Vagina (tissue), 2 donors: ENCODE measurements around the gene JAKMIP3.

Experiments used
- POLR2A ChIP-seq, 2 donors: fragments of 450-650 bp; IDR thresholded peaks; one replicate each; pipeline ENCODE4 v1.6.1; 2017; ENCODE audit warnings: antibody characterized with exemption in 2 of 2, mild to moderate bottlenecking in 2 of 2, moderate library complexity in 2 of 2
- TF ChIP-seq, protein P1 (sequence below), 3 experiments: fragments of 450-650 bp in 2 of 3; fragments of 200-600 bp in 1 of 3; sonication (generic) in 1 of 3; IDR thresholded peaks; one replicate each; pipeline ENCODE4 v1.5.1; 2017 to 2019; ENCODE audit warnings: antibody characterized with exemption in 3 of 3, mild to moderate bottlenecking in 2 of 3, moderate library complexity in 2 of 3

DNA sequence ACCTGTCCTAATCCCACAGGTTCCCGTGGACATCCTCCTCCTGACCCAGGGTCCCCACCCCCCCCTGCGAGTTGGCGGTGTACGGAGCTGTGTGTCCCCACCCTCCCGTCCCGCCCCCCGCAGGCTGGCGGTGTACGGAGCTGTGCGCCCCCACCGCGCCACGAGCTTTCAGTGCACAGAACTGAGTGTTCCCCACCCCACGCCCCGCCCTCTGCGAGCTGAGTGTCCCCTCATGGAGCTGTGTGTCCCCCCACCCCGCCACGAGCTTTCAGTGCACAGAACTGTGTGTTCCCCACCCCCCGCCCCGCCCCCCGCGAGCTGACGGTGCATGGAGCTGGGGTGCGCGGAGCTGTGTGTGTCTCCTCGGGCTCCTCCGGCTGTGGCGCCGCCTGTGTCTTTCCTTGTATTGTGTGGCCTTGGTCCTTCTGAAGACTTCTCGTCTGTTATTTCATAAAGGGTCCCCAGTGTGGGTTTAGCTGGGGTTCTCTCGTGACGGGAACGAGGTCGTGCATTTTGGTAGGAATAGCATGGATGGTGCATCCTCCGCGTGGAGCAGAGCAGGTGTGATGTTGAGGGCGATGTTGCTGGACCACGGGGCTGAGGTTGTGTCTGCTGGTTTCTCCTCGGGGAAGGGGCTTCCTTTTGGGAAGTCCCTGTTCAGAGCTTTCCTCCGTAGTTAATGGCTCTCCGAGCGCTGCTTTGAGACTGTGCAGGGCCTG is 18.0 kb upstream of the JAKMIP3 start:
- no peak for TF ChIP-seq POLR2A (IDR thresholded peaks at IDR 0.05)
- TF ChIP-seq, protein P1, sequence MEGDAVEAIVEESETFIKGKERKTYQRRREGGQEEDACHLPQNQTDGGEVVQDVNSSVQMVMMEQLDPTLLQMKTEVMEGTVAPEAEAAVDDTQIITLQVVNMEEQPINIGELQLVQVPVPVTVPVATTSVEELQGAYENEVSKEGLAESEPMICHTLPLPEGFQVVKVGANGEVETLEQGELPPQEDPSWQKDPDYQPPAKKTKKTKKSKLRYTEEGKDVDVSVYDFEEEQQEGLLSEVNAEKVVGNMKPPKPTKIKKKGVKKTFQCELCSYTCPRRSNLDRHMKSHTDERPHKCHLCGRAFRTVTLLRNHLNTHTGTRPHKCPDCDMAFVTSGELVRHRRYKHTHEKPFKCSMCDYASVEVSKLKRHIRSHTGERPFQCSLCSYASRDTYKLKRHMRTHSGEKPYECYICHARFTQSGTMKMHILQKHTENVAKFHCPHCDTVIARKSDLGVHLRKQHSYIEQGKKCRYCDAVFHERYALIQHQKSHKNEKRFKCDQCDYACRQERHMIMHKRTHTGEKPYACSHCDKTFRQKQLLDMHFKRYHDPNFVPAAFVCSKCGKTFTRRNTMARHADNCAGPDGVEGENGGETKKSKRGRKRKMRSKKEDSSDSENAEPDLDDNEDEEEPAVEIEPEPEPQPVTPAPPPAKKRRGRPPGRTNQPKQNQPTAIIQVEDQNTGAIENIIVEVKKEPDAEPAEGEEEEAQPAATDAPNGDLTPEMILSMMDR (IDR thresholded peaks at IDR 0.05), result no peak
